HepG2 (cell line): ENCODE results near the gene ODC1. TPM values are rescaled to one million over a fixed set of nuclear protein-coding genes. Genes with fewer than 3 reads are reported as not detected.

ENCODE experiments used
- ATAC-seq: fragments of 200-7000 bp; cut with Tn5 transposase; 3 replicates; pipeline ENCODE4 v1.9.1; 2020; ENCODE audit warnings: mild to moderate bottlenecking, moderate library complexity
- BruUV-seq: library from RNA; stranded (reverse); fragments of 400-500 nt; replicated peaks from 2 replicates; lab custom pipeline; 2021; lab: Mats Ljungman, UMichigan
- CTCF ChIA-PET: fragments of 300-600 bp; formaldehyde crosslinking; extraction: SDS; loops from one replicate; lab custom pipeline; 2021; ENCODE audit warnings: low total read pairs, inconsistent platforms, low intra/inter-chr PET ratio; lab: Yijun Ruan, JAX
- POLR2A ChIA-PET: fragments of 350-600 bp; sonication (Branson Sonifier 250); formaldehyde crosslinking; loops from one replicate; lab custom pipeline; 2020; ENCODE audit warnings: antibody characterized with exemption, inconsistent platforms; lab: Yijun Ruan, JAX
- DNase-seq: peaks from one replicate; pipeline ENCODE4 v3.0.0-alpha.2; 2015; ENCODE audit warnings: low spot score
- FAIRE-seq: peaks from 3 replicates; lab custom pipeline; 2011; peaks lifted over from hg19 to GRCh38; lab: Jason Lieb, UNC
- H2AFZ ChIP-seq: one replicate; pipeline ENCODE4 v1.6.1; 2011; ENCODE audit warnings: low read length, inconsistent platforms
- H3K27ac ChIP-seq: fragments of 300-600 bp; 3 replicates; pipeline ENCODE4 v1.8.0; 2011; ENCODE audit warnings: mixed run types, mild to moderate bottlenecking, mixed read lengths, low read length, inconsistent platforms; ENCODE audit not compliant: insufficient read depth; ENCODE audit errors: extremely low read length
- H3K27me3 ChIP-seq, 2 experiments: fragments of 200-600 bp in 1 of 2; 2 replicates in 1 of 2; 3 replicates in 1 of 2; pipeline versions ENCODE4 v1.6.0 to v1.8.0; 2011; ENCODE audit warnings: low read length in 2 of 2, mild to moderate bottlenecking in 2 of 2, moderate library complexity in 2 of 2, inconsistent platforms in 1 of 2; ENCODE audit not compliant: insufficient read depth in 2 of 2, control insufficient read depth in 1 of 2
- H3K36me3 ChIP-seq, 2 experiments: fragments of 200-600 bp in 1 of 2; replicated peaks in 1 of 2; 2 replicates in 1 of 2; 3 replicates in 1 of 2; pipeline versions ENCODE4 v1.5.1 to v1.8.0; 2011; ENCODE audit warnings: low read length in 2 of 2, inconsistent platforms in 1 of 2; ENCODE audit not compliant: insufficient read depth in 2 of 2, control insufficient read depth in 1 of 2
- H3K4me1 ChIP-seq: 2 replicates; pipeline ENCODE4 v1.5.1; 2012; ENCODE audit warnings: low read length, inconsistent platforms; ENCODE audit not compliant: insufficient read depth
- H3K4me2 ChIP-seq: 2 replicates; pipeline ENCODE4 v1.6.0; 2011; ENCODE audit warnings: low read depth, low read length, inconsistent platforms
- H3K4me3 ChIP-seq, 3 experiments: fragments of 200-600 bp in 1 of 3; sonication (generic), shearing (Covaris generic) in 1 of 3; replicated peaks in 1 of 3; 2 replicates each; pipeline ENCODE4 v1.5.1; 2011 to 2016; ENCODE audit warnings: low read length in 3 of 3, inconsistent platforms in 2 of 3, low read depth in 2 of 3, mild to moderate bottlenecking in 2 of 3, control low read depth in 1 of 3, mixed read lengths in 1 of 3; ENCODE audit not compliant: insufficient read depth in 1 of 3
- H3K79me2 ChIP-seq: one replicate; pipeline ENCODE4 v1.6.1; 2011; ENCODE audit warnings: low read length, inconsistent platforms; ENCODE audit not compliant: insufficient read depth
- H3K9ac ChIP-seq: 2 replicates; pipeline ENCODE4 v1.6.0; 2011; ENCODE audit warnings: mild to moderate bottlenecking, low read depth, low read length, inconsistent platforms; ENCODE audit not compliant: insufficient read depth
- H3K9me3 ChIP-seq: 2 replicates; pipeline ENCODE4 v1.5.1; 2012; ENCODE audit warnings: mild to moderate bottlenecking, low read length
- H4K20me1 ChIP-seq: 2 replicates; pipeline ENCODE4 v1.6.0; 2011; ENCODE audit warnings: inconsistent platforms, mild to moderate bottlenecking, low read length, moderate library complexity; ENCODE audit not compliant: insufficient read depth
- ADNP ChIP-seq: sonication (generic); formaldehyde crosslinking; IDR thresholded peaks from 2 replicates; pipeline ENCODE4 v1.4.0; 2020; ENCODE audit warnings: missing genetic modification reagents
- ARID3A ChIP-seq: IDR thresholded peaks from 2 replicates; pipeline ENCODE4 v1.6.1; 2012; ENCODE audit warnings: low read depth, low read length, improper control_type of control experiment
- CHD2 ChIP-seq: IDR thresholded peaks from 2 replicates; pipeline ENCODE4 v1.6.1; 2011; ENCODE audit warnings: low read depth, low read length, improper control_type of control experiment
- FOXA1 ChIP-seq, 2 experiments: fragments of 450-650 bp in 1 of 2; sonication (generic) in 1 of 2; formaldehyde crosslinking in 1 of 2; IDR thresholded peaks; 2 replicates each; pipeline versions ENCODE4 v1.4.0 to v1.6.1; 2016 to 2020; ENCODE audit warnings: missing genetic modification reagents in 1 of 2
- FOXO1 ChIP-seq: sonication (generic); formaldehyde crosslinking; IDR thresholded peaks from 2 replicates; pipeline ENCODE4 v1.4.0; 2020; ENCODE audit warnings: missing genetic modification reagents
- HMG20A ChIP-seq: IDR thresholded peaks from 2 replicates; pipeline ENCODE4 v1.6.1; 2016; ENCODE audit warnings: borderline replicate concordance
- IKZF5 ChIP-seq: IDR thresholded peaks from 2 replicates; pipeline ENCODE4 v1.6.1; 2018; ENCODE audit warnings: missing genetic modification reagents, mild to moderate bottlenecking, missing compliant biosample characterization
- KDM5B ChIP-seq: sonication (generic); formaldehyde crosslinking; IDR thresholded peaks from 2 replicates; pipeline ENCODE4 v1.4.0; 2020; ENCODE audit warnings: missing genetic modification reagents, mild to moderate bottlenecking, borderline replicate concordance
- MAFG ChIP-seq: sonication (generic); formaldehyde crosslinking; IDR thresholded peaks from 2 replicates; pipeline ENCODE4 v1.5.1; 2020; ENCODE audit warnings: mild to moderate bottlenecking, missing genetic modification reagents
- PHF21A ChIP-seq: sonication (generic); formaldehyde crosslinking; IDR thresholded peaks from 2 replicates; pipeline ENCODE4 v1.5.0; 2020; ENCODE audit warnings: mild to moderate bottlenecking, missing genetic modification reagents
- PRMT3 ChIP-seq: sonication (generic); formaldehyde crosslinking; IDR thresholded peaks from 2 replicates; pipeline ENCODE4 v1.8.1; 2022; ENCODE audit warnings: low read depth, mild to moderate bottlenecking, moderate library complexity, missing genetic modification reagents, borderline replicate concordance
- SMYD3 ChIP-seq: sonication (generic); formaldehyde crosslinking; IDR thresholded peaks from 2 replicates; pipeline ENCODE4 v1.8.1; 2023; ENCODE audit warnings: mild to moderate bottlenecking, missing genetic modification reagents
- TAF1 ChIP-seq: sonication (generic); formaldehyde crosslinking; IDR thresholded peaks from 2 replicates; pipeline ENCODE4 v1.4.0; 2020; ENCODE audit warnings: missing genetic modification reagents
- ZBTB34 ChIP-seq: sonication (generic); formaldehyde crosslinking; IDR thresholded peaks from 2 replicates; pipeline ENCODE4 v1.8.0; 2022; ENCODE audit warnings: mild to moderate bottlenecking, missing genetic modification reagents
- ZNF296 ChIP-seq: sonication (generic); formaldehyde crosslinking; conservative IDR thresholded peaks from 2 replicates; pipeline ENCODE4 v1.5.0; 2020; ENCODE audit warnings: mild to moderate bottlenecking, missing genetic modification reagents
- ZNF501 ChIP-seq: sonication (generic); formaldehyde crosslinking; IDR thresholded peaks from 2 replicates; pipeline ENCODE4 v1.5.1; 2020; ENCODE audit warnings: mild to moderate bottlenecking, moderate library complexity, missing genetic modification reagents
- ZNF83 ChIP-seq: sonication (generic); formaldehyde crosslinking; IDR thresholded peaks from 2 replicates; pipeline ENCODE4 v1.4.0; 2020; ENCODE audit warnings: missing genetic modification reagents, mild to moderate bottlenecking, borderline replicate concordance
- ZNF839 ChIP-seq: sonication (generic); formaldehyde crosslinking; IDR thresholded peaks from 2 replicates; pipeline ENCODE4 v1.4.0; 2020; ENCODE audit warnings: missing genetic modification reagents, mild to moderate bottlenecking, borderline replicate concordance
- WGBS: methylation state at CpG from one replicate; pipeline ENCODE4 v1.1.6; 2017; ENCODE audit warnings: low lambda C conversion rate; 5-methylcytosine and 5-hydroxymethylcytosine counted together
- in situ Hi-C: cut with HindIII; loops from 2 replicates; pipeline ENCODE4 v1.10.0; 2017; ENCODE audit warnings: low pct_unique_long_range_greater_than_20kb; ENCODE audit not compliant: extremely low pct_ligation_motif_present
- intact Hi-C: fragments of 100-400 bp; cut with micrococcal nuclease; formaldehyde crosslinking; loops from one replicate; pipeline ENCODE4 v1.10.0; 2022; ENCODE audit not compliant: unreplicated experiment
- polyA plus RNA-seq, 8 experiments: library from polyadenylated mRNA; depleted of rRNA in 3 of 8; stranded (reverse) in 7 of 8; unstranded in 1 of 8; fragments of >200 nt; fragmentation: Illumina TruSeq in 4 of 8; extraction: Trizol in 4 of 8; gene quantifications; 2 replicates each; pipeline versions ENCODE4 v1.2.1 to v1.2.3, GENCODE V29; 2011 to 2016; ENCODE audit warnings: low read depth in 4 of 8, missing spikeins in 1 of 8, mixed read lengths in 1 of 8; ENCODE audit not compliant: insufficient read depth in 1 of 8
- total RNA-seq, 5 experiments: library from RNA; depleted of rRNA; stranded (reverse); fragments of >200 nt; fragmentation: Illumina TruSeq; extraction: Trizol; gene quantifications; 2 replicates each; pipeline ENCODE4 v1.2.3, GENCODE V29; 2016; ENCODE audit warnings: low read depth in 1 of 5
- TF ChIP-seq, protein P1 (sequence below): sonication (generic); formaldehyde crosslinking; IDR thresholded peaks from 2 replicates; pipeline ENCODE4 v1.8.1; 2023; ENCODE audit warnings: missing genetic modification reagents, inconsistent platforms, borderline replicate concordance

ODC1 gene
- total and polyA plus RNA-seq, 2 of the 13 experiments (the other 11 are each of a cell fraction or from before 2014, with no cell fraction given), result 142 to 371 TPM

GRCh38 chr2:10447300-10447894 is 730 bp downstream of the ODC1 start:
- in situ Hi-C loops (loop anchor here (25.0 kb wide), 1 partner anchor 635 kb away; no protein-coding TSS in a partner anchor), intact Hi-C loops (no loop called here)
- peak; percentile 38 for DNase-seq
- Histone ChIP-seq H3K4me2 (peak overlapping the region; percentile 85), H3K27ac (peak overlapping the region; percentile 81), H3K36me3 (peaks cover 12 to 29% of the 10 kb centered on the region in 2 experiments), H3K9ac (peak overlapping the region; percentile 71), H3K79me2 (peaks cover 31% of the 10 kb centered on the region), H2AFZ (no peak overlapping the region), H3K9me3 (no peaks in the 10 kb centered on the region), H4K20me1 (peaks cover 4% of the 10 kb centered on the region; the same call in 1 of the 2 replicates), H3K27me3 (no peaks in the 10 kb centered on the region), H3K4me1 (peaks cover 58% of the 10 kb centered on the region), H3K4me3 (peak overlapping the region; percentile 49 to 68 (median 58))
- FAIRE-seq, result no peak
- BruUV-seq, result TSS peak; percentile 69
- WGBS, result under 1% methylated on average over 16 of the region's 32 CpGs
- ATAC-seq, result peak; percentile 59
- CTCF ChIA-PET, result no interaction called here
- POLR2A ChIA-PET, result interaction anchor here (0.8 to 4.6 kb wide), 12 partner anchors 9 to 375 kb away, joined by 3 to 38 read pairs (median 4); partner anchors contain the start of genes HPCAL1 and PDIA6
- TF ChIP-seq KDM5B (no peak; the same call in 1 of the 2 replicates), FOXA1 (IDR thresholded peaks at IDR 0.05) (no peak), FOXA1 (CRISPR knock-in tag; IDR thresholded peaks at IDR 0.05) (peak; percentile 58), ADNP (CRISPR knock-in tag) (no peak), ARID3A (0 out of 2 replicates have a peak, but pooled peaks have one; percentile 5), CHD2 (peak; percentile 72), PRMT3 (CRISPR knock-in tag) (peak; percentile 9; the same call in 1 of the 2 replicates), ZBTB34 (CRISPR knock-in tag) (0 out of 2 replicates have a peak, but pooled peaks have one; percentile 1), IKZF5 (CRISPR knock-in tag) (no peak), ZNF83 (CRISPR knock-in tag) (no peak), PHF21A (peak; percentile 85; the same call in 1 of the 2 replicates), SMYD3 (CRISPR knock-in tag) (peak; percentile 11; the same call in 1 of the 2 replicates), ZNF296 (0 out of 2 replicates have a peak, but pooled peaks have one; percentile 17), MAFG (CRISPR knock-in tag) (0 out of 2 replicates have a peak, but pooled peaks have one; percentile 12), HMG20A (no peak), ZNF501 (CRISPR knock-in tag) (peak; percentile 95), TAF1 (no peak), FOXO1 (no peak), ZNF839 (no peak)
- TF ChIP-seq, protein P1, sequence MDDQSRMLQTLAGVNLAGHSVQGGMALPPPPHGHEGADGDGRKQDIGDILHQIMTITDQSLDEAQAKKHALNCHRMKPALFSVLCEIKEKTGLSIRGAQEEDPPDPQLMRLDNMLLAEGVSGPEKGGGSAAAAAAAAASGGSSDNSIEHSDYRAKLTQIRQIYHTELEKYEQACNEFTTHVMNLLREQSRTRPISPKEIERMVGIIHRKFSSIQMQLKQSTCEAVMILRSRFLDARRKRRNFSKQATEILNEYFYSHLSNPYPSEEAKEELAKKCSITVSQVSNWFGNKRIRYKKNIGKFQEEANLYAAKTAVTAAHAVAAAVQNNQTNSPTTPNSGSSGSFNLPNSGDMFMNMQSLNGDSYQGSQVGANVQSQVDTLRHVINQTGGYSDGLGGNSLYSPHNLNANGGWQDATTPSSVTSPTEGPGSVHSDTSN (CRISPR knock-in tag), result peak; percentile 76; the same call in 1 of the 2 replicates
